Right ventricle myocardium inferior (tissue), 1 donor: ENCODE results near the gene MAD2L1BP. TPM values are rescaled to one million over a fixed set of nuclear protein-coding genes. Genes with fewer than 3 reads are reported as not detected.
A peak's percentile ranks its signal among the peaks of the same experiment; 100 is the strongest.
"Not testable (repeated sequence)": the region's sequence is repeated elsewhere in the genome, so short reads cannot be mapped to it uniquely, and the experiment has no call there.

ENCODE experiments used
- ATAC-seq: fragments of 200-7000 bp; cut with Tn5 transposase; one replicate; pipeline ENCODE4 v1.9.1; 2020; ENCODE audit warnings: mild to moderate bottlenecking, moderate library complexity
- DNase-seq: peaks from one replicate; pipeline ENCODE4 v3.0.0; 2021; ENCODE audit errors: missing footprints
- intact Hi-C: fragments of 100-400 bp; cut with DNase I; formaldehyde crosslinking; loops from one replicate; pipeline ENCODE4 v1.11.0; 2022
- total RNA-seq: library from RNA; stranded (reverse); fragmentation: NEBNext Ultra II Directional; extraction: Animal tissue kit (Norgen Biotek cat#: 25700); gene quantifications from one replicate; pipeline ENCODE4 v1.2.1, GENCODE V29; 2021
- donor health status: DM: no; HTN: yes; CAD: no; lungs with severe emphysema.

The MAD2L1BP gene
- total RNA-seq, 1 donor from 2014 or later, result 26.7 TPM

DNA sequence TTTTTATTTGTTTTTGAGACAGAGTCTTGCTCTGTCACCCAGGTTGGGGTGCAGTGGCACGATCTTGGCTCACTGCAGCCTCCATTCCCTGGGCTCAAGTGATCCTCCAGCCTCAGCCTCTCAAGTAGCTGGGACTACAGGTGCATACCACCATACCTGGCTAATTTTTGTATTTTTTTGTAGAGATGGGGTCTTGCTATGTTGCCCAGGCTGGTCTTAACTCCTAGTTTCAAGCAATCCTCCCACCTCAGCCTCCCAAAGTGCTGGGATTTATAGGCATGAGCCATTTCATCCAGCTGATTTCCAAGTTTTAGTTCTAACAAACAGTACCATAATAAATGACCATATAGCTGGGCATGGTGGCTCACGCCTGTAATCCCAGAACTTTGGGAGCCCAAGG is 17.2 kb downstream of the MAD2L1BP start:
- DNase-seq, intact Hi-C loops, ATAC-seq: not testable (repeated sequence)

DNA sequence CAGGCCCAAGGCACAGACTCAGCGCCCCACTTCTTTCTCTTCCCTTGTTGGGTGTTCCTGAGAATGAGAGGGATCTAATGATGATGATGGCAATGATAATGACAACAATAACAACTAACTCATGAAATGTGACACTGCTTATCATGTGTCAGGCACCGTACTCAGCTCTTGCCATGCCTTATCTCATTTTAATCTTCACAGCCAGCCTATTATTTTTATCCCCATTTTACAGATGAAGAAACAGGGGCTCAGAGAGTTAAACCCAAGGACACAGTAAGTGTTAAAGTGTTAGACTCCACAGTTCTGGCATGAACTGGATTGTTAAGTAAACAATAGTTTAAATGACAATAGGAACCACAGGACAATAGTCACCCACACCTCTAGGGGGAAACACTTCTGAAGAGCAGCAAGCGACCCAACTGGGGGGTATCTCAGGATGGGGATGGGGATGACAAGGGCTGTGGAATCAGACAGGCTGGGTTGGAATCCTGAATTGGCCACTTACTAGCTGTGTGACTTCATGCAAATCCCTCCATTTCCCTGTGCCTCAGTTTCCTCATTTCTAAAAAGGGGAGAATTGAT is 21.7 kb downstream of the MAD2L1BP start:
- ATAC-seq, result no peak
- intact Hi-C loops, result no loop called here
- DNase-seq, result no peak

DNA sequence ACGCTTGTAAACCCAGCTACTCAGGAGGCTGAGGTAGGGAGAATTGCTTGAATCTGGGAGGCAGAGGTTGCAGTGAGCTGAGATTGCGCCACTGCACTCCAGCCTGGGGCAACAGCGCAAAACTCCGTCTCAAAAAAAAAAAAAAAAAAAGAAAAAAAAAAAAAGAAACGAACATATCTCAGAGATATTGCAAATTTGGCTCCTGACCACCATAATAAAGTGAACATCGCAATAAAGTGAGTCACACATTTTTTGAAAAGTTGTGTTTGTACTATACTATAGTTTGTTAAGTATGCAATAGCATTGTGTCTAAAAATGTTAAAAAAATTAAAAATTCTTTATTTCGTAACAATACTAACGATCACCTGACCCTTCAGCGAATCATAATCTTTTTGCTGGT is 22.5 kb downstream of the MAD2L1BP start:
- intact Hi-C loops, result no loop called here
- no peak for DNase-seq

DNA sequence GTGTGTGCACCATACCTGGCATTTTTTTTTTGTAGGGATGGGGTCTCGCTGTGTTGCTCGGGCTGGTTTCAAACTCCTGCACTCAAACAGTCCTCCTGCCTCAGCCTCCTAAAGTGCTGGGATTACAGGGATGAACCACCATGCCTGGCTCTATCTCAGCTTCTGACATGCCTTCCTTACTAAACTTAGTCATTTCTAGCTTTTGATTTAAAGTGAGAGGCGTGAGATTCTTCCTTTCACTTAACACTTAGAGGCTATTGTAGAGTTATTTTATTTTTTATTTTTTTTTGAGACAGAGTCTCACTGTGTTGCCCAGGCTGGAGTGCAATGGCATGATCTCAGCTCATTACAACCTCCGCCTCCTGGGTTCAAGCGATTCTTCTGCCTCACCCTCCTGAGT is 27.3 kb downstream of the MAD2L1BP start:
- DNase-seq, intact Hi-C loops, ATAC-seq: not testable (repeated sequence)

More for the DNA sequence above, 22.5 kb downstream of the MAD2L1BP start:
- no peak for ATAC-seq

DNA sequence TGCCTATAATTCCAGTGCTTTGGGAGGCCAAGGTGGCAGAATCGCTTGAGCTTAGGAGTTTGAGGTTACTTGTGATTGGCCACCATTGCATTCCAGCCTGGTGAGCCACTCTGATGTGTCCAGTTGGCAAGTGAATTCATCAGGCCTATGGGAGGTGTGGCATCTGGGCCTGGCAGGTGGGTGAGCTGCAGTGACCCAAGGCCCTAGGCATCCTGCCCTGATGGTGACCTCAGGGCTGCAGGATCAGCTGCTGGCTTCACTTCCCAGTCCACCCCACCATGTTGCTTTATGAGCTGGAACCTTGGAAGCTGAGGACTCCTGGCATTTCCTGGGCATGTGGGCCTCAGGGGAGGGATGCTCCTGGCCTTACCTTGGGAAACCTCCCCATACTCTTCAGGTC is 29.7 kb downstream of the MAD2L1BP start:
- intact Hi-C loops, result no loop called here
- no peak for DNase-seq
- no peak for ATAC-seq

DNA sequence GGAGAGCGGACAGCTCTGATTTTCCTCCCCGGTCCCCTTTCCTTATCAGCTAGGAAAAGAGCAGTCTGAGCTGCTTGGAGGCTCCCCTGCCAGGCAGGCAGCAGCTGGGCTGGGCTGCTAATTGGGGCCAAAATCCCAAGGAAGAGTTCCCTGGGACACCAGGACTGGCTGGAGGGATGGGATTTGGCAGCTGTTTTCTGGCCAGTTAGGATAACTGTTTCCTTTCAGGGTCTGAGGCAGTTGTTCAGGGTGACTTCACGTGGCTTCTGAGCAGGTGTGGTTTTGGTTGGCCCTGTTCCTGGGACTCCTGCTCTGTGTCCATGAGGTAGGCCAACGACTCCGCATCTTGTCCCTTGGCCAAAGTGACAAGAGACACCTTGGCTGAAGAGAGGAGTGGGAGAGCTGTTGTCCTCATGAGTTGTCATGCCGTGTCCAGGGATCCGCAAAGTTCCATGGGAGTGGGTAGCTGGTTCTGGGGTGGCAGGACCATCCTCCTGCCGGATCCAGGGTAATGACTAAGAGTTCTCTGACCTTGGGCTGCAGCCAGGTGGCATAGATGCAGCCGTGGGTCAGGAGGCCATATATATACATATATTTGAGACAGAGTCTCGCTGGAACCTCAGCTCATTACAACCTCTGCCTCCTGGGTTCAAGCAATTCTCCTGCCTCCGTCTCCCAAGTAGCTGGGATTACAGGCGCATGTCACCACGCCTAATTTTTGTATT is 30.7 kb downstream of the MAD2L1BP start:
- DNase-seq (no peak), ATAC-seq (no peak)
- intact Hi-C loops, result loop anchor here (2.0 kb wide), 1 partner anchor 104 kb away; the partner anchor contains the start of gene VEGFA

DNA sequence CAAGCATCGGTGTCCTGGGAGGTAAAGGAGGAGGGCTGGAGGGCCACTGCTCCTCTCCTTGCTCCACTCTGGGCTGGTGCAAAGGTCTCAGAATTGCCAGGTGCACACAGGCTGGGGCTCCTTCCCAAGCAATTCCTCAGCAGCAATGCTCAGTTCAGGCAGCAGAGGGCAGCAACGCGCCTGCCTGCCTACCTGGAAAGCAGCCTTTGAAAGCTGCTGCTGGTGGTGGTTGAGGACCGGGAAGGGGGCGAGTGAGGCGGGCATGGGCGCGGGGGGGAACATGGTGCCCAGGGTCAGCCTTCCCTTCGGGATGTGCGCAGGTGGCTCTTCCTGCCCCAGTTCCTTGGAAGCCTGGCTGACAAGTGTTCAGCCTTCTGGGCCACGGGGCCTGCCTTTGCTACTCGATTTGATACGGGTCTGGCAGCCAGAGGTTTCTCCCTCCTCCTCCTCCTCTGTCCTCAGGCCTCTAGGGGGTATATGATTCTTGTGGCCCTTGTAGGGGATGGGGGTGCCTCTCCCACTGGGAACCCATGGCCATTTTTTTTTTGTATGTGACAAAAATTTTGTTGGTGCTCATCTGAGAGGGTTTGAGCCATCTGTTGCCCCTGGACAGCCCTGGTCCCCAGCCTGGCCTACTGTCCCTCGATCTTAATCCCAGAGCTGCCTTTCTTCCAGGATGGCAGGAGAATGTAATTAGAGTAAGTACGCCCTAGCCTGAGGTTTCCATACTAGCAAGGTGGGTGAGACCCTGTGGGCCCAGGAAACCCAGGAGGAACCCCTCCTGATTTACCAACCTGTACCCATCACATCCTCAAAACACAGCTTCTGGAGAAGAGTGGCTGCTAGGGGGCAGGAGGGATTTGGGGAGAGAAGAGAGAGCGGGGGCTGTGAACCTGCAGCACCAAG is 31.9 kb downstream of the MAD2L1BP start:
- DNase-seq (peak; percentile 89), ATAC-seq (peak; percentile 41)
- intact Hi-C loops, result loop anchor here (1.0 to 2.0 kb wide), 3 partner anchors 51 to 412 kb away; partner anchors contain the start of gene VEGFA

DNA sequence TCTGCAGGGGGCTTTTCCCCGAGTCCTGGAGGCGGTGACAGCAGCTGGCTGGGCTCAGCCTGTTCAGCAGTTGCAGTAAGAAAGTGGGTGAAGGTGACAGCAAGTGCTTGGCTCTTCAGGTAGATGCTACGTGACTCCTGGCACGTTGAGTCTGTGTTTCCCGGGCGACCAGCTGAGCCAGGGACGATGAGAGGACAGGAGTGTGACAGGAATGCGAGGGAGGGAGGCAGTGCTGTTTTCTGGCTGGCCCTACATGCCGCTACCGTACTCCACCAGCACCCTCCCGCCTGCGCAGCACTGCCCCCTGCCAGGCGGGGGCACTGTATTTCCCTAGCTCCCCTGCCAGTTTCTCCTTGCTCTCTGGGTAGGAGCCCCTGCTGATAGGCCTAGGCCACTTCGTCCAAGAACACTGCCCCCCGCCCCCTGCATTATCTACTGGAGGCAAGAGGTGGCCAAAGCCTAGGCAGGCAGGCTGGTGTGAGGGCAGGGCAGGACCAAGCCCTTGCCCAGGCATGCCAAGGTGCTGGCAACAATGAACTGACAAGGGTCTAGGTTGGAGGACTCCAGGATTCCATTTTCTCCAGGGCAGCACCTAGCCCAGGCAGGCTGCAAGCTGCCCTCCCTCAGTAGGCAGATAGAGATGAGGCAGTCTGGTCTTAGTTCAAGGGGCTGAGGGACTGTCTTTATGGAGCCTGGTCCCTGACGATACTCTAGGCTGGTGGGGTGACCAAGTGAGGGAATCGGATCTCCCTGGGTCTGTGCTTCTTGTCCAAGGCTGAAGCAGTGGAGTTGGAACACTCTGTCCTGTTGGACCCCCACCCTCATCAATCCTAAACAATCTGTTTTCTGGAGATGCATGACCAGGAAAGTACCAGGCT is 32.8 kb downstream of the MAD2L1BP start:
- ATAC-seq, result peak; percentile 59
- intact Hi-C loops, result loop anchor here (2.0 kb wide), 1 partner anchor 50 kb away; no protein-coding TSS in a partner anchor

DNA sequence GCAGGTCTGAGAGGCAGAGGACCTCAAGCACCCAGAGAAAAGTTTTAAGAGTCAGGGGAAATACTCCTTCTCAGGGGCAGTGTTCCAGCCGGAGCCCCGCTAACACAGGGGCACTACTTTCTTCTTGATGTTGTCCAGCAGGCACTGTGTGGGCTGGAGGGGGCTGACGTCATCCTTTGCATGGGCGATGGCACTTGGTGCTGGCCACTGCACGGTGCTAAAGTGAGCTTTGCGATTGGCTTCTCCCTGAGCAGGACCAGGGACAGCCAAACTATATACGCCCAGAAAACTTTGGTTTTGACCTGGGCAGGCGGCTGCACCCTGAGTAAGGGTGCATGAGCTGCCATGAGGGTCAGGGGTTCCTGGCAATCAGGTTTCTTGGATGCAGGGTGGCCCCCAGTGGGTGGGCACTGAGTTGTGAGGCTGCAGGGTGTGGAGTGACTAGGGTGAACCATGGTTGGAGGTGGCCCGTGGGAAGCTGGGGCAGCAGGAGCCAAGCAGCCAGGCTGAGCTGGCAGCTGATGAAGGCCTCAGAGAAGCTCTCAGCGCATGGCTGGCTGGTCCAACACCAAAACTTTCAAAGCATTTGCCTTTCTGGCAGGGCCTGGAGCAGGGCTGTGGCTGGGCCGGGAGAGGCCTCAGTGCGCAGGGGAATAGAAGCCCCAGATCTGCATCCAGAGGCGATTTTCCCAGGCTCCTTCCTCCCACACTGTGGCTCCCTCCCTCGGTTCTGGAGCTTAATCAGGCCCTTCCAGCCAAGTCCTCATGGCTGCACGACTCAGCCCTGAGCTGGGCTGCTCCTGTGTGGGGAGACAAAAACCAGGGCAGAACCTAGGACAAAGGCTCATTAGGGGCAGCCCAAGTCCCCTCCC is 33.6 kb downstream of the MAD2L1BP start:
- intact Hi-C loops, result loop anchor here (2.0 kb wide), 1 partner anchor 50 kb away; no protein-coding TSS in a partner anchor
- ATAC-seq, result peak; percentile 87
- peak; percentile 85 for DNase-seq

More for the DNA sequence above, 32.8 kb downstream of the MAD2L1BP start:
- DNase-seq, result peak; percentile 78

DNA sequence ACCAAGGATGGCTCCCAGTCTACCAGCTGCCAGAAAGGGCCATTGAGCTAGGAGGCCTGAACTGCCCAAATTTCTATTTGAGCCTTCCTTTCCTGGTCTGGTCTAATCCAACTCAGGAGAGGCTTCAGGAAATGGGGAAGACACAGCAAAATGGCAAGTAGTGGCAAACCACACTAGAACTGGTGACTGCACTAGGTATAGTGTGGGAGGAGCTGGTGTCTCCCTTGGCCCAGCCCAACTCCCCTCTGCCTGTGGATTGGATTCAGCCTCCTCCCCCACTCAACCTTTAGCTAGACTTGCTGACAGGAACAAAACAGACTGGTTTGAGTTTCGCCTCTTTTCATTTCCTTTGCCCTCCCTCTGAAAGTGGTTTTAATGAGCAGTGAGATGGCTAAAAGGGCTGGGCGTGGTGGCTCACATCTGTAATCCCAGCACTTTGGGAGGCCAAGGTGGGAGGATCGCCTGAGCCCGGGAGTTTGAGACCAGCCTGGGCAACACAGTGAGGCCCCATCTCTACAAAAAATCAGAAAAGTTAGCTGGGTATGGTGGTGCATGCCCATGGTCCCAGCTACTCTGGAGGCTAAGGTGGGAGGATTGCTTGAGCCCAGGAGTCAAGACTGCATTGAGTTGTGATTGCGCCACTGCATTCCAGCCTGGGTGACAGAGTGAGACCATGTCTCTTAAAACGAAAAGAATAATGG is 34.4 kb downstream of the MAD2L1BP start:
- DNase-seq (no peak), ATAC-seq (peak; percentile 6)
- intact Hi-C loops, result loop anchor here (2.0 kb wide), 1 partner anchor 49 kb away; no protein-coding TSS in a partner anchor

DNA sequence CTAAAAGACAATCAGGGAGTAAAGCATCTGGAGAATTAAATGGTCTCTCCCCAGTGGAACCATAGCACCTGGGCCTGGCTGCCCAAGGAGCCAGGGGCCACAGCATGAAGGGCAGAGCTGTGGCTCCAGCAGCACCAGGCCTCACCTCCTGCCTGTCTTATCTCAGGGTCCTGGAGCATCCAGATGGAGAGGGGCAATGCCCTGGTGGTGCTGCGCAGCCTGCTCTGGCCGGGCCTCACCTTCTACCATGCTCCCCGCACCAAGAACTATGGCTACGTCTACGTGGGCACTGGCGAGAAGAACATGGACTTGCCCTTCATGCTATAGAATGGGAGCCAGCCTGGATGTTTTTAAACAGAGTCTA is 35.0 kb downstream of the MAD2L1BP start:
- ATAC-seq (no peak), DNase-seq (no peak)
- intact Hi-C loops, result no loop called here

DNA sequence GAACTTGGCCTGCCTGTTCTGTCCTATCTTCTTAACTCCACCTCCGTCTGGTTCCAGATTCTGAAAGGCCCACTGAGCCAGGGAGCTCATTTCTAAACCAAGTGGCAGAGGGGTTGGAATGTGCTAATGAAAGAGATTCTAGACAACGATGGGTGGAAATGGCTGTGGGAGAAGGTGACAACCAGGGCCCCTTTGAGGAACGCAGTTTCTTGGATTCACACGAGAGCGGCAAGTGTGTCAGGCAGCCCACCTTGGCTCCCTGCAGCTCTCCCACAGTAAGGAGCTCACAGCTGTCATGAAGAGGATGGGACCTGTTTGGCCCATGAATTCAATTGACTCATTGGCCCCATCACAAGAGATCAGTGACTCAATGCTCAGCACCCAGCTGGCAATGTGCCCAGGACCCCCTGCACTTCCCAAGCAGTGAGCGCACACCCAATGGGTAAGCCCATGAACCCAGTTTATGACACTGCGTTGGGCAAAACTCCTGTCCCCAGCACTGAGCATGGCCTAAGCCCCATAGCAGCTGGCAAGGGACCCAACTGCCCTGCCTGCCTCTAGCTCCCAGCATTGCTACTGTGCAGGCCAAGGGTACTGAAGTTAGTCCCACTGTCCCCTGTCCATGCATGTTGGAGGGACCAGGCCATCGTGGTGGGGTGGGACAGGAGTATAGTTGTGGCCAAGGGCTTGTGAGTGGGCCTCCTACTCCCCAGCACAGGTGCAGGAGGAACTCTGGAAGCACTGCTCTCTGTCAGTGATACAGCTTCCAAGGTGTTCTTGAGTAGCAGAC is 35.6 kb downstream of the MAD2L1BP start:
- intact Hi-C loops, result no loop called here
- DNase-seq, result no peak

DNA sequence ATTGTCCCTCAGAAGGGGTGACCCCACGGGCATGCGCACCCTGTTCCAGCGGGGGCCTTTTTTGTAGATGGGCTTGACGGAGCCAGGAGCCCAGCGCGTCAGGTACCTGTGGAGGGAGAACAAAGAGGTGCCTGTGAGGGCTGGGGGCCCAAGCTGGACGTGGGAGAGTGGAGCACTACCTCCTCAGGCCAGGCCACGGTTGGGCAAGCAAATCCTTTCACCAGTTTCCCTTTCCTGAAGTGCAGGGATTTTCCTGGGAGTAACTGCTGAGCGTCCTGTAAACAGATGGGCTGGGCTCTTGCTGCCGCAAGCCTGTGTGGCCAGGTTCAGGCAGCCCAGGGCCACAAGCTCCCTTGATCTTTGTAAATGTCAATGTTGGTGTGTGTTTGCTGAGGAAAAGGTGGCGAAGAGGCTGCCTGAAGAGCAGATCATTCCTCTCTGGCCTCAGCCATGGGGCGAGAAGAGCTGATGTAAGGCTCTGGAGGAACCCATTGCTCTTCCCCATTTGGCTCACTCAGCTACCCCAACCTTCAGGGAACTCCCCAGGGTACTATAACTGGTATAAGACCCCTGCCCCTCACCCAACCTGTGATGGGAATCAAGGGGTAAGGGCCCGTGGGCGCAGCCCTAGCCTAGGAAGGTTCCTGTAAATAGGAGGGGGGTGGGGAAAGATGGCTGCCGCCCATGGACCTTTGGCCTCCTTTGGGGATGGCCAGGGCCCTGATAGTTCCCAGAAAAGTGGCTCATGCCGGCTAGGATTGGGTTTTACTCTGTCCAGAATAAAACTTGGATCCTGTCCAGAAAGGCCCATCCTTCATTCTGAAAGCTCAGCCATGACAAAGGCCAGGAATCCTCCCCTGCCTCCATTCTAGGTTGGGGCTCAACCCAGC is 36.4 kb downstream of the MAD2L1BP start:
- DNase-seq (no peak), ATAC-seq (no peak)
- intact Hi-C loops, result no loop called here

More for the DNA sequence above, 35.6 kb downstream of the MAD2L1BP start:
- no peak for ATAC-seq

DNA sequence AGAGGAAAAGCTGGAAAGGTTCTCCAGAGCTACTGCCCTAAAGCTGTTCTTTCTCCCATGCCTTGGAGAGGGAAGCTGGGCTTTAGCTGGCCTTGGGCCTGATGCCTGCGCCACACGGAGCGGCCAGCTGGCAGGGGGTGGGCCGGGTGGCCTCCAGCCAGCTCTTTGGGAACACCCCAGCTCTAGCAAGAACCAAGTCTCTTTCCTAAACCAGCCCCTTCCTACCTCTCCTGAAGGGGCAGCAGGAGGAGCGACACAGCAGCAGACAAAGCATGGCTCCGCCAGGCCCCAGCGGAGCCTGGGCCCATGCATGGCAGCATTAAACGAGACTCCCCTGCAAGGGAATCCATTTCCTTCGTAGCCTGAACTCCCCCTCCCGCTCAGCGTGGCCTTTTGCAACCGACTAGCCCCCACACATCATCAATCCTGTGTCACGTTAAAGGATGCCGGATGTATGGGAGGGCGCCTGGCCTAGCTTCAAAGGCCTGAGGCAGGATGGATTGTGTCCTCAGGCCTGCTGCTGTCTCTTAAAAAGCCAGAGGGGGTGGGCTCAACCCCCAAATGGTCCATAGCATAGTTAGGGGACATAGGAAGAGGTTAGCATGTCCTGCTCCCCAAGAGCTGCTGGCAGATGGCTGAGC is 37.9 kb downstream of the MAD2L1BP start:
- ATAC-seq, result no peak
- intact Hi-C loops, result no loop called here
- DNase-seq, result no peak

DNA sequence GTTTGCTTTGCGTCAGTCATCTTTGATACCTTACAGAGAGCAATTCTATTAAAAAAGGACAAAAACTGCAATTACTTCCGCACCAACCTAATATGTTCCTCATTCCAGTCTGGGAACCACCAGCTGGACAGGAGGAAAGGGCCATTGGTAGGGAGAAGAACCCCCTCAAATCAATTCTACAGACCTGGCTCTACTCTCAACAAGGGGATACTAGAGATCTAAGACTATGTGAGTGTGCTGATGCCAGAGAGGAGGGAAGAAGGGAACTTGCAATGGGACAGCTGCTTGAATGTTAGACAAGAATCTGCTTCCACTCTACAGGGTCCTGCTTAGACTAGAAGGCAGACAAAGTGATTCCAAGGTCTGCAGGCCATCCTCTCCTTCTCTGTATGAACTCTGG is 38.7 kb downstream of the MAD2L1BP start:
- DNase-seq (no peak), ATAC-seq (no peak)
- intact Hi-C loops, result no loop called here
